ENCODE measurements around the gene MGAT2.

MGAT2 gene

DNA sequence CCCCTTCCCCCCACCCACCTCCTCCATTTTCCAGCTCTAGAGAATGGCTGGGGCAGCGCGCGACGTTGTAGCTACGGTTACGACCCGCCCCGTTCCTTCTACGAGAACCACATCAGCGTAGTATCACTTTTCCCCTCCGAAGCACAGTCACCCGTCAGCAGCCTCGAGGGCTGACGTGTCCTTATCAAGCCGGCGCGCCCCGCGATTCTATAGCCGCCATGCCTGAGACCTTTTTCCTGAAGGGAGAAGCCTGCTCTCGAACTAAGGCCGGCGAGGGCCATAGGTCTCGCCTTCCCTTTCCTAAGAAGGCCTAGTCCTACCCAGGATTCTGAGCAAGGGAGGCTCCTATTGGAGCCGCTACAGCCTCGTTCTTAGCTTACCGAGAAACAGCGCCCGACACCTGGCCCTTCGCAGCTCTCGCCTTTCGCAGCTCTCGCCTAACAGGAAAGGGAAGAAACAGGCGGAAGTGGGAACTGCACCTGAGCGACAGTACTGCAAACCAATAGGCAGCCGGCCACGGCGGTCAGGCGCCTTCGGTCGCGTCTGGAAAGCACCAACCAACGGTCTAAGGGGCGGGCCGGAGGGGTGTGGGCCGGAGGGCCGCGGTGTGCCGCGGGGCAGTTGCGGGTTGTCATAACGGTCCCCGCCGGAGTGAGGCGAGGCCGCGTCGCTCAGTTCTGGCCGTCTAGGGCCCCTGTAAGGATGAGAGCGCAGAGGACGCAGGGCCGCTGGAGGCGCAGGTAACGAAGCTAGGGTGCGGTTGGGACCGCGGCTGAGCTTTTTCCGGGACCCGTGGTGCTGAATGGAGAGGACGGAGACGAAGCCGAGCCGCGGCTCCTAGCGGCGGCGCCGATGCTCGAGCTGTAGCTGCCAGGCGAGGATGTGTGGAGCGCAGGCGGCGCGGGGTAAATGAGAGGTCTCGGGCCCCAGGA is at the start of gene MGAT2, which contains the start of gene RPL36AL:
Gene MGAT2 (plus strand): TSS at position 618 of the 932 bp plus-strand sequence. CDS start 470 bp downstream, outside the sequence.
Gene RPL36AL (minus strand): TSS at position 445 of the 932 bp plus-strand sequence. CDS start 1,522 bp downstream, outside the sequence.
- TF ChIP-seq, protein P1, sequence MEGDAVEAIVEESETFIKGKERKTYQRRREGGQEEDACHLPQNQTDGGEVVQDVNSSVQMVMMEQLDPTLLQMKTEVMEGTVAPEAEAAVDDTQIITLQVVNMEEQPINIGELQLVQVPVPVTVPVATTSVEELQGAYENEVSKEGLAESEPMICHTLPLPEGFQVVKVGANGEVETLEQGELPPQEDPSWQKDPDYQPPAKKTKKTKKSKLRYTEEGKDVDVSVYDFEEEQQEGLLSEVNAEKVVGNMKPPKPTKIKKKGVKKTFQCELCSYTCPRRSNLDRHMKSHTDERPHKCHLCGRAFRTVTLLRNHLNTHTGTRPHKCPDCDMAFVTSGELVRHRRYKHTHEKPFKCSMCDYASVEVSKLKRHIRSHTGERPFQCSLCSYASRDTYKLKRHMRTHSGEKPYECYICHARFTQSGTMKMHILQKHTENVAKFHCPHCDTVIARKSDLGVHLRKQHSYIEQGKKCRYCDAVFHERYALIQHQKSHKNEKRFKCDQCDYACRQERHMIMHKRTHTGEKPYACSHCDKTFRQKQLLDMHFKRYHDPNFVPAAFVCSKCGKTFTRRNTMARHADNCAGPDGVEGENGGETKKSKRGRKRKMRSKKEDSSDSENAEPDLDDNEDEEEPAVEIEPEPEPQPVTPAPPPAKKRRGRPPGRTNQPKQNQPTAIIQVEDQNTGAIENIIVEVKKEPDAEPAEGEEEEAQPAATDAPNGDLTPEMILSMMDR (IDR thresholded peaks at IDR 0.05; ENCODE audit: extremely low read depth, missing control alignments): no peak
- DNase-seq (ENCODE audit: low spot score): peak; percentile 98

DNA sequence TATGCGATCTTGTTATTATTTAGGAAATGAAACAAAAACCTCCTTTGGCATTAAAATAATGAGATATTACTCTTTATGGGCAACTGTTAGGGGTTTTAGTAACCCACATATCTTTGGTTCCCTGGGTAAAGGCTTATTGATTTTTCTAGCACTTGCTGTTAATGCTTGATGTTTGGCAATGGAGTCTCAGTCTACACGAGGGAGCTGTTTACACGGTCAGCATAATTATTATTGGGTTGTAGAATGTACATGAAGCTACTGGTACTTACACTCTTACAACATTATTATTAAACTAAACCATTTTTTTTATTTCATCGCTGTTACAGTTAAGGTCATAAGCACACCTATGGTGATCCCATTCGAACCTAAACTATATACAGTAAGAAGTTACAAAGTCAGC is 46.6 kb upstream of the MGAT2 start:
- TF ChIP-seq, protein P1 (IDR thresholded peaks at IDR 0.05; ENCODE audit: extremely low read depth, missing control alignments): no peak

DNA sequence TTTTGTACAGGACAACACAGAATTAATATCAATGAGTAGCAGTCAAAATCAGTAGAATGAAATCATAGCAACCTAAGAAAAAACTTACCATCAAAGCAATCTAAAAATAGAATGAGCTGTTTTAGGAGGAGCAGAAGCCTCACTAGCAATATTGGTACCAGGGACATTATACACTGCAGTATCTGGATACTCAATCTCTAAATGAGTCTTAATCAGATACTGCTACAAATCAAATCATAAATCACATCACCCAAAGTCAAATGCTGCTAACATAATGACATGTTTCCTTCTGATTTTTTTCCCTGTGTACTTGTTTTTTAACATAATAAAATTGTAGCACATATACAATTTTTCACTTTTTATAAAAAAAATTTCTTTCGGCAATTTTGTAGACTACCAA is 42.5 kb upstream of the MGAT2 start:
- TF ChIP-seq, protein P1 (IDR thresholded peaks at IDR 0.05; ENCODE audit: extremely low read depth, missing control alignments): no peak

More for the DNA sequence above, 46.6 kb upstream of the MGAT2 start:
- no peak for DNase-seq (ENCODE audit: low spot score)

DNA sequence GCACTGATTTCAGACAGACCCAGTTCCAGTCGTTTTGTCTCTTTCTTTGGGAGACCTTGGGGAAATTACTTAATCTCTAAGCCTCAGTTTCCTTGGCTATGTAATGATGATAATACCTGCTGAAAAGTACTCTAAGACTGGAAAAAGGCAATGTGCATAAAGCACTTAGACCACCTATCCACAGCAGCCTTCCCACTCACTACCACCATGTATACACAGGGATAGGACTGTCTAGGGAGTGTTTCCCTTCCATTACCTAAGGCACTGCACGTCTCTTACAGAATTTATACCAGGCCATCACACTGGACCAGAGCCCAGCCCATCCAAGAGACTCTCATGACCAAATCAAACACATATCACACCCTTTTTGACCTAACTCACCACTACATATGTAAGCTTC is 40.8 kb upstream of the MGAT2 start:
- TF ChIP-seq, protein P1 (IDR thresholded peaks at IDR 0.05; ENCODE audit: extremely low read depth, missing control alignments): no peak
- no peak for DNase-seq (ENCODE audit: low spot score)

More for the DNA sequence above, 42.5 kb upstream of the MGAT2 start:
- no peak for DNase-seq (ENCODE audit: low spot score)

DNA sequence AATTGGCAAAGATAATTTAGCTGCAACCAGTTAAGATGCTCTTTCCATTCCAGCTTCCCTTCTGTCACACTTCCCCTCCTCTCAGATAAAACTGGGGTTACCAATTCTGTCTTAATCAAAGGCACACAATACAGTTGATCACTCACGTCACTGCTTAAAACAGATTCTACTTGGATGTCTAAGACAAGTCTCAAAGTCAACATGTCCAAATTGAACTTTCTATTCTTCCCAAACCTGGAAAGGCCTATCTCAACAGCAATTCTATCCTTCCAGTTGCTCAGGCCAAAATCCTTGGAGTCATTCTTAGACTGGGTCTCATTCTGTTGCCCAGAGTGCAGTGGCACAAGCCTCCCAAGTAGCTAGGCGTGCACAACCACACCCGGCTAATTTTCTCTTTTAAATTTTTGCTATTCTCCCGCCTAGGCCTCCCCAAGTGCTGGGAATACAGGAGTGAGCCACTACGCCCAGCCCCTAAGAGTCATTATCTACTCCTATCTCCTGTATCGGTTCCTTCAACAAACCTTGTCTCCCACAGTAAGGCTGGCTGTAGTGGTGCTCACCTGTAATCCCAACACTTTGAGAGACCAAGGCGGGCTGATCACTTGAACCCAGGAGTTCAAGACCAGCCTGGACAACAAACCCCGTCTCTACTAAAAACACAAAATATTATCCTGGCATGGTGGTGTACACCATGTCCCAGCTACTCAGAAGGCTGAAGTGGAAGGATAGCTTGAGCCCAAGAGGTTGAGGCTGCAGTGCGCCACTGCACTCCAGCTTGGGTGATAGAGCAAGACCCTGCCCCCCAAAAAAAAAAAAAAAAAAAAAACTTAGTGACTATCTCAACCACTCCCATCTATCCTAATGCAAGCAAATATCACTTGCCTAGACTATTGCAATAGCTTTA is 39.1 kb upstream of the MGAT2 start:
- DNase-seq (ENCODE audit: low spot score): no peak
- TF ChIP-seq, protein P1 (IDR thresholded peaks at IDR 0.05; ENCODE audit: extremely low read depth, missing control alignments): no peak

DNA sequence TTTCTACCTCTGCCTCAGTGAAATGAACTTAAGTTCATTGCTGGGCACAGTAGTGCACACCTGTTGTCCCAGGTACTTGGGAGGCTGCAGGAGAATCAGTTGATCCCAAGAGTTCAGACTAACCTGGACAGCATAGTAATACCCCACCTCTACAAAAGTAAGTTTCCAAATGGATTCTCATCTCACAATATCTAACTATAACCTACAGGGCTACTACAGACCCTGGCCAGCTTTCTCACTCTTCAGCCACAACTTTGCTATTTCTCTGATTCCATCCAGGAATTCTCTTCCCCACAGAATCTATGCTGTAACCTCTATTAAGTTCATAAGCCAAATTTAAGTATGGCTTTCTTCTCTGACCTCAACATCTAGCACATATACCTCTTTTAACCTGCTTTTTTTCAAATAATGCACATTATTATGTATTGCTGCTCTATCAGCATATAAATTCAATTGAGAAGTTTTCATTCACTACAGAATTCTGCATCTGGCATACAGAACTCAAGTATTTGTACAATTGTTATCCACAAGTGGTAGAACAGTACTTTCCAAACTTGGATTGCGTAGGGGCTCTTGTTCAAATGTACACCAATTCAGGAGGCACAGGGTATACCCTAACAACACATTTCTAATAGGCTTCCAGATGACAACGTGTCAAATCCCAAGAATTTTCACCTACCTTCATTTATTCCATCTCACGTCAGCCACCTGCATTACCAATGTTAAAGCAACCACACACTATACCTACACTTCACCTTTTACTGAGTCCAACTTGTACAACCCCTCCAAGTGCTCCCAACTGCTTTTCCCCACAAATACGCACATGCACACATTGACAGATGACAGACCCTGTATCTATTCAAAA is 38.3 kb upstream of the MGAT2 start:
- no peak for DNase-seq (ENCODE audit: low spot score)
- TF ChIP-seq, protein P1 (IDR thresholded peaks at IDR 0.05; ENCODE audit: extremely low read depth, missing control alignments): no peak

All from GM20000 (cell line).